CD14-positive monocyte (primary cell): Measurements from ENCODE around the gene PDE4B. TPM values are rescaled to one million over a fixed set of nuclear protein-coding genes. Genes with fewer than 3 reads are reported as not detected.
A peak's percentile ranks its signal among the peaks of the same experiment; 100 is the strongest.

Experiments
- DNase-seq, 3 donors: peaks; one replicate each; pipeline ENCODE4 v3.0.0-alpha.2; 2011 to 2022
- H2AFZ ChIP-seq: 2 replicates; pipeline ENCODE4 v1.6.0; 2012; ENCODE audit warnings: mild to moderate bottlenecking, low read depth, low read length, inconsistent platforms; ENCODE audit not compliant: insufficient read depth, poor library complexity, severe bottlenecking
- H3K27ac ChIP-seq, 2 donors: 1 replicate in 1 of 2; 2 replicates in 1 of 2; pipeline ENCODE4 v1.5.1; 2012 to 2013; ENCODE audit warnings: low read length in 2 of 2, control low read depth in 1 of 2, inconsistent platforms in 1 of 2, low read depth in 1 of 2, mild to moderate bottlenecking in 1 of 2
- H3K27me3 ChIP-seq, 2 donors: one replicate each; pipeline versions ENCODE4 v1.6.0 to v1.6.1; 2011 to 2013; ENCODE audit warnings: low read length in 2 of 2; ENCODE audit not compliant: control insufficient read depth in 2 of 2, insufficient read depth in 2 of 2
- H3K36me3 ChIP-seq, 2 donors: replicated peaks in 1 of 2; 1 replicate in 1 of 2; 2 replicates in 1 of 2; pipeline versions ENCODE4 v1.5.1 to v1.6.1; 2012 to 2013; ENCODE audit warnings: low read length in 2 of 2, control low read depth in 1 of 2, inconsistent platforms in 1 of 2, mild to moderate bottlenecking in 1 of 2; ENCODE audit not compliant: insufficient read depth in 2 of 2, control insufficient read depth in 1 of 2
- H3K4me1 ChIP-seq, 2 donors: 1 replicate in 1 of 2; 2 replicates in 1 of 2; pipeline versions ENCODE4 v1.5.1 to v1.6.1; 2012 to 2013; ENCODE audit warnings: low read length in 2 of 2, control low read depth in 1 of 2, inconsistent platforms in 1 of 2, mild to moderate bottlenecking in 1 of 2, moderate library complexity in 1 of 2; ENCODE audit not compliant: insufficient read depth in 2 of 2, control insufficient read depth in 1 of 2
- H3K4me2 ChIP-seq: replicated peaks from 2 replicates; pipeline ENCODE3; 2012; ENCODE audit warnings: low read length, moderate library complexity, mild to moderate bottlenecking; ENCODE audit not compliant: poor library complexity, severe bottlenecking; ENCODE audit errors: extremely low read depth
- H3K4me3 ChIP-seq, 3 experiments: fragments of 200-600 bp in 1 of 3; sonication (generic) in 1 of 3; replicated peaks in 1 of 3; 1 replicate in 2 of 3; 2 replicates in 1 of 3; pipeline ENCODE4 v1.5.1; 2011 to 2013; ENCODE audit warnings: low read length in 3 of 3, mild to moderate bottlenecking in 3 of 3, control low read depth in 2 of 3, low read depth in 2 of 3, inconsistent platforms in 1 of 3, moderate library complexity in 1 of 3
- H3K79me2 ChIP-seq: 2 replicates; pipeline ENCODE4 v1.6.0; 2012; ENCODE audit warnings: mild to moderate bottlenecking, control low read depth, inconsistent platforms, low read length, moderate library complexity; ENCODE audit not compliant: insufficient read depth
- H3K9ac ChIP-seq: 2 replicates; pipeline ENCODE4 v1.6.0; 2017; ENCODE audit warnings: low read length, mild to moderate bottlenecking; ENCODE audit not compliant: insufficient read depth, poor library complexity, severe bottlenecking
- H3K9me3 ChIP-seq, 2 donors: replicated peaks in 1 of 2; 1 replicate in 1 of 2; 2 replicates in 1 of 2; pipeline versions ENCODE4 v1.5.1 to v1.6.1; 2012 to 2013; ENCODE audit warnings: low read length in 2 of 2, control low read depth in 1 of 2; ENCODE audit not compliant: control insufficient read depth in 1 of 2, insufficient read depth in 1 of 2
- H4K20me1 ChIP-seq: 2 replicates; pipeline ENCODE4 v1.6.0; 2012; ENCODE audit warnings: mild to moderate bottlenecking, low read length, control low read depth, moderate library complexity; ENCODE audit not compliant: insufficient read depth
- H3K27ac Mint-ChIP-seq, 7 donors: one replicate each; pipeline ENCODE4 v1.8.0; 2020; ENCODE audit warnings: mild to moderate bottlenecking in 7 of 7, mixed read lengths in 7 of 7, moderate library complexity in 6 of 7, inconsistent platforms in 2 of 7
- H3K27me3 Mint-ChIP-seq, 3 donors: one replicate each; pipeline ENCODE4 v1.8.0; 2021 to 2022; ENCODE audit warnings: low read depth in 3 of 3, mild to moderate bottlenecking in 3 of 3, mixed read lengths in 3 of 3, moderate library complexity in 3 of 3, inconsistent platforms in 1 of 3
- H3K36me3 Mint-ChIP-seq, 2 donors: one replicate each; pipeline ENCODE4 v1.8.0; 2020; ENCODE audit warnings: mixed read lengths in 2 of 2, inconsistent platforms in 1 of 2, mild to moderate bottlenecking in 1 of 2
- H3K4me1 Mint-ChIP-seq: one replicate; pipeline ENCODE4 v1.8.0; 2020; ENCODE audit warnings: mild to moderate bottlenecking, mixed read lengths
- H3K4me3 Mint-ChIP-seq, 2 donors: one replicate each; pipeline ENCODE4 v1.8.0; 2020; ENCODE audit warnings: mild to moderate bottlenecking in 2 of 2, mixed read lengths in 2 of 2, moderate library complexity in 1 of 2
- H3K9me3 Mint-ChIP-seq, 7 donors: one replicate each; pipeline ENCODE4 v1.8.0; 2020 to 2022; ENCODE audit warnings: mixed read lengths in 7 of 7, mild to moderate bottlenecking in 6 of 7, moderate library complexity in 6 of 7, inconsistent platforms in 2 of 7
- WGBS: methylation state at CpG from one replicate; pipeline ENCODE4 v1.1.5; 2013; ENCODE audit warnings: missing lambda C conversion rate; ENCODE audit not compliant: insufficient coverage; 5-methylcytosine and 5-hydroxymethylcytosine counted together
- intact Hi-C, 2 donors: fragments of 100-400 bp; cut with micrococcal nuclease; formaldehyde crosslinking; loops; one replicate each; pipeline versions ENCODE4 v1.15.0 to v1.15.1; 2023
- polyA plus RNA-seq, 3 donors: library from polyadenylated mRNA; depleted of rRNA in 1 of 3; unstranded in 2 of 3; stranded (reverse) in 1 of 3; fragments of 300-500 nt in 2 of 3; fragments of >200 nt in 1 of 3; fragmentation: Illumina TruSeq in 2 of 3; gene quantifications; 1 replicate in 2 of 3; 2 replicates in 1 of 3; pipeline ENCODE4 v1.2.3, GENCODE V29; 2012 to 2021
- TF ChIP-seq, protein P1 (sequence below): fragments of 200-600 bp; IDR thresholded peaks from one replicate; pipeline ENCODE4 v1.8.0; 2022; ENCODE audit warnings: antibody characterized with exemption, mild to moderate bottlenecking

The PDE4B gene
- polyA plus RNA-seq, 3 donors: 17.2 to 52.8 (median 25.2) TPM

DNA sequence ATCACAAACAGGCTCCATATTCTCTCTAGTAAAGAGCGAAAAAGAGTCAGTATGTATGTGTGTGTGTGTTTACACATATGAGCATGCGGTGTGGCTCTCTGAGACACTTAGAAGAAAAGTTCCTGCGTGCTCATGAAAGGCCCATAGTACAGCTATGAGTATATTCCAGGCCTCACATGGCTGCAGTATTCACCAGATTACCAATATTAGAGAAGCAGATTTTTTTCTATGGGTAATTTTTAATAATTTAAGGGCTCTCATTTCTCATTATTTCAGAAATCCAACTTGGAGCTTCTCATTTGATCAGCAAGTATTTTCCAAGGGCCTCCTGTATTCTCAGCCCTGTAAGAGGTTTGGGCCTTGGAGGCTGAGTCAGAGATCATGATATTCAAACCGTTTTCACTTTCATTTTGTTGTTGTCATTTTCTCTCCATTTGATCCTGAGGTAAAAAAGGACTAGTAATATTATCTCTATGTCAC lies 508.3 kb downstream of the PDE4B start:
- Mint-ChIP-seq H3K27me3 (peaks cover 0 to 2% (median 1%) of the 10 kb centered on the region in 3 donors), H3K36me3 (no peaks in the 10 kb centered on the region), H3K4me3 (peak overlapping the region; percentile 56 to 58), H3K9me3 (no peaks in the 10 kb centered on the region), H3K27ac (peak overlapping the region in 6 of 7 donors; percentile 73 to 88 (median 82)), H3K4me1 (peaks cover 27% of the 10 kb centered on the region)
- peak; percentile 35 to 63 (median 52) for DNase-seq
- no peaks in the 10 kb centered on the region for H3K36me3 ChIP-seq
- TF ChIP-seq, protein P1, sequence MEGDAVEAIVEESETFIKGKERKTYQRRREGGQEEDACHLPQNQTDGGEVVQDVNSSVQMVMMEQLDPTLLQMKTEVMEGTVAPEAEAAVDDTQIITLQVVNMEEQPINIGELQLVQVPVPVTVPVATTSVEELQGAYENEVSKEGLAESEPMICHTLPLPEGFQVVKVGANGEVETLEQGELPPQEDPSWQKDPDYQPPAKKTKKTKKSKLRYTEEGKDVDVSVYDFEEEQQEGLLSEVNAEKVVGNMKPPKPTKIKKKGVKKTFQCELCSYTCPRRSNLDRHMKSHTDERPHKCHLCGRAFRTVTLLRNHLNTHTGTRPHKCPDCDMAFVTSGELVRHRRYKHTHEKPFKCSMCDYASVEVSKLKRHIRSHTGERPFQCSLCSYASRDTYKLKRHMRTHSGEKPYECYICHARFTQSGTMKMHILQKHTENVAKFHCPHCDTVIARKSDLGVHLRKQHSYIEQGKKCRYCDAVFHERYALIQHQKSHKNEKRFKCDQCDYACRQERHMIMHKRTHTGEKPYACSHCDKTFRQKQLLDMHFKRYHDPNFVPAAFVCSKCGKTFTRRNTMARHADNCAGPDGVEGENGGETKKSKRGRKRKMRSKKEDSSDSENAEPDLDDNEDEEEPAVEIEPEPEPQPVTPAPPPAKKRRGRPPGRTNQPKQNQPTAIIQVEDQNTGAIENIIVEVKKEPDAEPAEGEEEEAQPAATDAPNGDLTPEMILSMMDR: no peak
- H3K4me2 ChIP-seq: peak overlapping the region; percentile 62
- no peaks in the 10 kb centered on the region for H3K9me3 ChIP-seq
- no CpG with 5 or more reads among the region's 4 CpGs for WGBS
- H3K79me2 ChIP-seq: no peaks in the 10 kb centered on the region
- no peak overlapping the region for H3K9ac ChIP-seq
- H3K27ac ChIP-seq: peak overlapping the region in 1 of 2 donors; percentile 63
- no peaks in the 10 kb centered on the region for H3K27me3 ChIP-seq
- H3K4me3 ChIP-seq: peak overlapping the region in 2 of 3 experiments; percentile 32 to 64
- peak overlapping the region; percentile 55 for H2AFZ ChIP-seq
- intact Hi-C loops: no loop called here
- H3K4me1 ChIP-seq: peaks cover 16 to 25% of the 10 kb centered on the region in 2 donors
- H4K20me1 ChIP-seq: no peaks in the 10 kb centered on the region

DNA sequence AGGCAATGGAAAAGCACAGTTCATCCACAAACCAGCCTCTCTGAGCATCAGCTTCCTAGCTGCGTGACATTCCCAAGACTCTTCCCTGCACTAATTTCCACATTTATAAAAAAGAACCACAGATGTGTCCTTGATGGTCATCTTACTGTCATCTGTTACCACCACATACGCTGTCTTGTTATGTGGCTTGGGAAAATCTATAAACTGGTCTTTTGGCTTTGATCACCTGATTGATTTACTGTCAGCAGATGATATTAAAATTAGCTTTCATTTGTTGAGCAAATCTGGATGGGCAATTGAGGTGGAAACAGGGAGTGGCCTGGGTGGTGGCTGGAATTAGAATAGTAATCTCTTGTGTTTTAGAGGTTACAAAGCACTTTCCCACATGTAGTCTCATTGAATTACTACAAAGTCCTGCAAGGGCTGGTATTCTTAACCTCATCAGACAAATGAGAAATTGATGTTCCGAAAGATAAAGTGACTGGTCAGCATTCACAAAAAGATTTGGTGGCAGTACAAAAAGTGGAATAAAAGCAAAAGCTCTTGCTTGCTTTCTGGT lies 509.6 kb downstream of the PDE4B start:
- Histone ChIP-seq H3K9me3 (no peaks in the 10 kb centered on the region), H3K36me3 (no peaks in the 10 kb centered on the region), H3K4me2 (no peak overlapping the region), H3K9ac (no peak overlapping the region), H3K4me3 (no peak overlapping the region), H3K27me3 (no peaks in the 10 kb centered on the region), H3K4me1 (peaks cover 7 to 17% of the 10 kb centered on the region in 2 donors), H3K79me2 (no peaks in the 10 kb centered on the region), H3K27ac (no peak overlapping the region), H2AFZ (peak overlapping the region; percentile 55), H4K20me1 (no peaks in the 10 kb centered on the region)
- peak overlapping the region in 2 of 7 donors; percentile 21 to 26 for H3K27ac Mint-ChIP-seq
- 100% methylated on average over 1 of the region's 3 CpGs for WGBS
- peaks cover 17% of the 10 kb centered on the region for H3K4me1 Mint-ChIP-seq
- H3K27me3 Mint-ChIP-seq: peaks cover 0 to 2% (median 1%) of the 10 kb centered on the region in 3 donors
- intact Hi-C loops: no loop called here
- no peaks in the 10 kb centered on the region for H3K9me3 Mint-ChIP-seq
- H3K4me3 Mint-ChIP-seq: no peak overlapping the region
- H3K36me3 Mint-ChIP-seq: no peaks in the 10 kb centered on the region
- DNase-seq: no peak
- TF ChIP-seq, protein P1: no peak
